Stimulated activated CD4-positive, alpha-beta T cell treated with anti-CD3 and anti-CD28 coated beads, Interleukin-4, amount 100 ng/mL, for 24 hours (primary cell): ENCODE measurements around the gene RTKN.
"Not testable (repeated sequence)": the region's sequence is repeated elsewhere in the genome, so short reads cannot be mapped to it uniquely, and the experiment has no call there.

Experiments
- DNase-seq: peaks from one replicate; pipeline ENCODE4 v3.0.0-alpha.2; 2020

RTKN gene

DNA sequence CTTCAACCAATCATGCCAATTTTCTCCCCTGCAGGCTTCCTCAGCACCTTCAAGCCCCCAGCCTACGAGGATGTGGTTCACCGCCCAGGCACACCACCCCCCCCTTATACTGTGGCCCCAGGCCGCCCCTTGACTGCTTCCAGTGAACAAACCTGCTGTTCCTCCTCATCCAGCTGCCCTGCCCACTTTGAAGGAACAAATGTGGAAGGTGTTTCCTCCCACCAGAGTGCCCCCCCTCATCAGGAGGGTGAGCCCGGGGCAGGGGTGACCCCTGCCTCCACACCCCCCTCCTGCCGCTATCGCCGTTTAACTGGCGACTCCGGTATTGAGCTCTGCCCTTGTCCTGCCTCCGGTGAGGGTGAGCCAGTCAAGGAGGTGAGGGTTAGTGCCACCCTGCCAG, 18.4 kb upstream of the RTKN start:
- not testable (repeated sequence) for DNase-seq

- DNase-seq: not testable (repeated sequence)
These were observed 17.9 kb upstream of the RTKN start for GRCh38 chr2:74459503-74460118.

DNA sequence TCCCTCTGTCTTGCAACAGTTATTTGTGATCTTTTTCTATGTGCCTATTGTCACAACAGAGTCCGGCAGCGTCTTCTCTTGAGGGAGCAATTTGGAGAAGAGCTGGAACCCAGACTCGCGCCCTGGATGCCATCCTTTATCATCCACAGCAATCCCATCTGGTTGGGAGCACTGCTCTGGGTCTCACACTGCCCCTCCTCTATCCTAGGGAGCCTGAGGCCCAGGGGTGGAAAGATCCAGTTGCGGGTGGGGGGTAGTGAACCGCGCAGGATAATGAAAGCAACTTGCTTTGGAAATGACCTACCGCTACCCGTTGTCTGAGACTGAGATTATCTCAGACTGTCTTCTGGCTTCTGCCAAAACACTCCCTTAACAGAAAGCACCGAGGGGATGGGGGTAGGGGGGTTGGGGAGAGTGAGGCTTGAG, 17.2 kb upstream of the RTKN start:
- no peak for DNase-seq

DNA sequence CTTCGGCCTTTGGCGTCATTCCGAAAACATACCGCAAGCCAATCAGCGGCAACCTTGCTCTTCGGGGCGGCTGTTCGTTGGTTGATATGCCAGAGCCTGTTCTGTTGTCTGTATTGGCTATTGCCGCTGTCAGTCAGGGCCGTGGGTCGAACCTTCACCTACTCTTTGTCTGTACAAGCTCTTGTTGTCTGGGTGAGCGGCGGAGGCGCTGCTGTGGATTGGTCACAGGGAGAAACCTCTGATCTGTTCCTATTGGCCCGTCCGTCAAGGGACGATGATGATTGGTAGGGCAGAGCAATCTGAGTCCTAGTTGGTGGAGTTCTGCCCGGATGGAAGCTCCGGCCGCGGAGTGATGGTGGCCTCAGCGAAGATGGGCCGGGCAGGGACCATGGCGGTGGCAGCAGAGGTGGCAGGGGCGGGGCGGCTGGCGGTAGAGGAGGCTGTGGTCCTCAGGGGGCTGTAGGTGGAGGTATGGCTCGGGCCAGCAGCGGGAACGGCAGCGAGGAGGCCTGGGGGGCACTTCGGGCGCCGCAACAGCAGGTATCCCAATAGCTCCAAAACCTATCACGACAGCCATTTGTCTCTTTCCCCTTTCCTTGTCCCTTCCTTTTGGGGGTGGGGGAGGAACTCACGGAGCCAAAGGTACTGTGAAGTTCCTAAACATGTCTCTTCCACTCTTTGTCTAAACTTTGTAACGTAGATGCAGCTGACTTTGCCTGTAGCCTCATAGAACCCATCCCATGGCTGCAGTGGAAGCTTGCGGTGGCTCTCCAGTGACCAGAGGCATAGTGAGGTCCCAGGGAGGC, 16.6 kb upstream of the RTKN start, which contains the start of gene WBP1:
Gene WBP1, plus strand, starts transcription at position 307 of the 806 bp plus-strand sequence. Its CDS starts 165 bp downstream, at position 472.
- DNase-seq: peak; percentile 100

DNA sequence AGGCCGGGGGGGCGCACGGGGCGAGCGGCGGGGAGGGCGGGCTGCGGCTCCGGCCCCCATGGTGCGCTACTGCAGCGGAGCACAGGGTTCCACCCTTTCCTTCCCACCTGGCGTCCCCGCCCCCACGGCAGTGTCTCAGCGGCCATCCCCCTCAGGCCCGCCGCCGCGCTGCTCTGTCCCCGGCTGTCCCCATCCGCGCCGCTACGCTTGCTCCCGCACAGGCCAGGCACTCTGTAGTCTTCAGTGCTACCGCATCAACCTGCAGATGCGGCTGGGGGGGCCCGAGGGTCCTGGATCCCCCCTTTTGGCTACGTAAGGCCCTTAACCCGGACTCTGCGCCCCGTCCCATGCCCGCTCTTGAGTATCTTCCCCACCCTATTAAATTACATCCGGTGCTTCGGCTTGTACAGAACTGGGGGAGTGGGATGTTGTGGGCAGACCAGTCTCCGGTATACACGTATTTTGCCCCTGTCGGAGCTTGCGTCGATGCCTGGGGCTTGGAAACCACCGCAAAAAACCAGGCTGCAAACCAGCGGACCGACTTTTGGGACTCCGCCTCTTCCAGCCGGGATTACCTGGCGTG, 15.9 kb upstream of the RTKN start:
- DNase-seq: peak; percentile 82

DNA sequence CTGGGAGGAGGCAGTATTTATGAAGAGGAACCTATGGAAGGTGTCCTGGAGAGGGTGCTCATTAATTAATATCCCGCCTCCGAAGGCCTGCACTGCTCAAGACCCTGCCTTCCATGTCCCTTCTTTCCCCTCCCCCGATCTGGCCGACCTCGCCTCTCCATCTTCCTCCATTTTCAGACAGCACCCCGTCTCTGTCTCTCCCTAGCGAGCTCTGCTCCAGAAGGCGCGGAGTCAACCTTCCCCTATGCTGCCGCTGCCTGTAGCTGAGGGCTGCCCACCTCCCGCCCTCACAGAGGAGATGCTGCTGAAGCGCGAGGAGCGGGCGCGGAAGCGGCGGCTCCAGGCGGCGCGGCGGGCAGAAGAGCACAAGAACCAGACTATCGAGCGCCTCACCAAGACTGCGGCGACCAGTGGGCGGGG, 15.4 kb upstream of the RTKN start:
- DNase-seq: no peak

DNA sequence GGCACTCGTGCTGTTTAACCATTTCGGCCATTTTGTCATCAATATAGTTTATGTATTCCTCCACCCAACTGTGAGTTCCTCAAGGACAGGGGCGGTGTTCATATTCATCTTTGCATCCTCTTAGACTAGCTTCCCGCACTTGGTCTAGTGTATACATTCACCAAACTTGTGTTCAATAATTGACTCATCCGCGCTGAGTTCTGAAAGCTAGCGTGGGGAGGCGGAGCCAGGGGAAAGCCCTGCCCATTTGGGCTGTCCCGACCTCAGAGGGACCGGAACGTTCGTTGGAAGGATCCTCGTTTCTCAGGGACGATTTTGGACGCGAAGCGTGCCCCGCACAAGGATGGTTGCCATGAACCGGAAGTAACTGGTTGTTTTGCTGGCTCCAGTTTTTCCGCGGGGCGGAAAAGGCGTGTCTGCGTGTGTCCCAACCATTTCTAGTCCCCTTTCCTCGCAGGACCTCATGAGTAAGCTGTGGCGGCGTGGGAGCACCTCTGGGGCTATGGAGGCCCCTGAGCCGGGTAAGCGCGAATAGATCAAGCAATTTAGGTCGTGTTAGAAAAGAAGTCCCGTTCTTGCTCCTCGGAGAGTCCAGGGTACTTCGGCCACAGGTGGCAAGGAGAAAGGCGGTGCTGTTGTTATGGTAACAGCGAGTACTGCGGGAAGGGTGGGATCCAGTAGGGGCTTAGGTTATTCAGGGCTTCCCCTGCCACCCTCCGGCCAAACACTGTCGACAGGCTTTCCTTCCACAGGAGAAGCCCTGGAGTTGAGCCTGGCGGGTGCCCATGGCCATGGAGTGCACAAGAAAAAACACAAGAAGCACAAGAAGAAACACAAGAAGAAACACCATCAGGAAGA, 13.1 kb upstream of the RTKN start, which contains the start of gene INO80B:
Gene INO80B, plus strand, starts transcription at position 434 of the 858 bp plus-strand sequence. Its CDS starts 30 bp downstream, at position 464.
- peak; percentile 98 for DNase-seq

DNA sequence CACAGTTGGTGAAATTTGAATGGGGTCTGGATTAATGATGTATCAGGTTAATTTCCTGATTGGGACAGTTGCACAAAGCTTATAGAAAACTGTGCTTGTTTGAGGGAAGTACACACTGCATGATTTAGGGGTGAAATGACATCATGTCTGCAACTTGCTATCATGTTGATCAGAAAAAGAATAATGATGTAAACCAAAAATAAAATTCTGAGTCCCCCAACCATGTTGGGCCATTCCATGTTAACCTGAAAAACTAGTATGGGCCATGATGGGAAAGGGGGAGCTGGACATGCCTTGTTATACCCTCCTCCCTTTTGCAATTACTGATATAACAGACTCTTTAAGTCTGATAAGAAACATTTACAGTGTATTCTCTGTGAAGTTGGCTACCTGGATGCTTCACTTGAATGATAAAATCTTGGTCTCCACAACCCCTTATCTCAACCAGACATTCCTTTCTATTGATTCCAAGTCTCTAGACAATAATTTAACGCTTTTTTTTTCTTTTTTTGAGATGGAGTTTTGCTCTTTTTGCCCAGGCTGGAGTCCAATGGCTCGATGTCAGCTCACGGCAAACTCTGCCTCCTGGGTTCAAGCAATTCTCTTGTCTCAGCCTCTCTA, 8.9 kb upstream of the RTKN start:
- no peak for DNase-seq

DNA sequence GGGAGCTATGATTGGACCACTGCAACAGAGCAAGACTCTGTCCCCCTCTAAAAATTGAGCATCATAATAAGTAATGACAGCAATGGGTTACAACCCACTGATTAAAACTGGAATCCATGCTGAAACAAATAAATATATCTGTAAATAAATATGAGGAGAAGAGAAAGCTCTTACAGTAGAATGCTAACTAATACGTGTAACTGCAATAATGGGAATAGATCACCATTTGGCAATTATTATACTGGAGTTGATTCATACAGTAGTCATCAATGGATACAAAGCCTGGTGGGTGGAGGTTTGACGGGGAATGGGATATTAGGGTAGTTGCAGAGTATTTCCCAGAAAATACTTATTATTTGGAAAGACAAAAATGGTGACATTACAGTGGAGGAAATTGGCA, 7.0 kb upstream of the RTKN start:
- no peak for DNase-seq

- no peak for DNase-seq
These were observed 5.7 kb upstream of the RTKN start for GRCh38 chr2:74447230-74447999.

DNA sequence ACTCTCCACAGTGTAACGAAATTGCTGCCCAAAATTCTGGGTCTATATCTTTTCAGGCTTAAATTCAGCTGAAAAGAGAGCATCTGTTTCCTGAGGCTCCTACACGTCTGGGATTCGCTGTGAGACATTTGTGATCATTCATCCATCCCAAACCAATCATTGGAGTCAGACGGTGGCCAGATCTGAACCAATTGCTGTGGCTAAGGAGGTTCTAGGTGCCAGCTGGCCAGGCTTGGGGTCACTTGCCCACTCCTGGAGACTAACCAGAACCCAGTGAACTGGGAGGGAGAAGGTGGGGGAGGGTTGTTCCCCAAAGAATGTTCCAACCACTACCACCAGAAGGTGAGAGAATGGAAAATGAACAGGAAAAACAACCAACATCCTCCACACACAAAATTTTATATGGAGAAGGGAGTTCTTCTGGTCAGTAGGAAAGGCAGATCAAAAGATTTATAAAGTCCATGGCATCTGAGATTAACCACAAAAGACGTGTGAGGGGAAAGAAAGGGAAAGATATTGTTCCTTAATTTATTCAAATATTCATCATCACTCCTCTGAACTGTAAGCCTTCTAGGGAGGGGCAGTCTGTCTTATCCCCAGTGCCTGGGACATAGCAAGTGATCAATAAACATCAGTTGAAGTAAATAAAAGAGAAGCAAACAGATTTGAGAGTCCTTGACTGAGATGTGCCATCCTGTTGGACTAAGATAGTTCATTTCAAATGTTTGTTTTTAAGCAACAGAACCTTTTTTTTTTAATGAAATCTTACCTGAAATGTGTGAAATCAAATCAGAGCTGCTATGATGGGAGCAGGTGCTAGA, 3.0 kb upstream of the RTKN start:
- no peak for DNase-seq

DNA sequence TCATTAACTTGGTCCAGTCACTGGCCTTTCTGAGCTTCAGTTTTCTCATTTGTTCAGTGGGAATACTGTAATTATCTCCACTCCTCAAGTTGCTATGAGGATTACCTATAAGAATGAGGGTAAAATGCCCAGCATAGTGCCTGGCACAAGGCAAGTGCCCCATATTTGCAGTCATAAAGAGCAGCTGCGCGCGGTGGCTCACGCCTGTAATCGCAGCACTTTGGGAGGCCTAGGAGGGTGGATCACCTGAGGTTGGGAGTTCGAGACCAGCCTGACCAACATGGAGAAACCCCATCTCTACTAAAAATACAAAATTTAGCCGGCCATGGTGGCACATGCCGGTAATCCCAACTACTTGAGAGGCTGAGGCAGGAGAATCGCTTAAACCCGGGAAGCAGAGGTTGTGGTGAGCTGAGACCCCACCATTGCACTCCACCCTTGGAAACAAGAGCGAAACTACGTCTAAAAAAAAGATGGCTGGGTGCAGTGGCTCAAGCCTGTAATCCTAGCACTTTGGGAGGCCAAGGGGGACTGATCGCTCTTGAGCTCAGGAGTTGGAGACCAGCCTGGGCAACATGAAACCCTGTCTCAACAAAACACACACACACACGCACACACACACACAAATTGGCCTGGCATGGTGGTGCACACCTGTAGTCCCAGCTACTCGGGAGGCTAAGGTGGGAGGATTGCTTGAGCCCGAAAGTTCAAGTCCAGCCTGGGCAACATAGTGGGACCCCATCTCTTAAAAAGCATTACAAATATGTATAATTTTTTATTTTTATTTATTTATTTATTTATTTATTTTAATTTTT, 953 bp upstream of the RTKN start:
- DNase-seq: not testable (repeated sequence)

DNA sequence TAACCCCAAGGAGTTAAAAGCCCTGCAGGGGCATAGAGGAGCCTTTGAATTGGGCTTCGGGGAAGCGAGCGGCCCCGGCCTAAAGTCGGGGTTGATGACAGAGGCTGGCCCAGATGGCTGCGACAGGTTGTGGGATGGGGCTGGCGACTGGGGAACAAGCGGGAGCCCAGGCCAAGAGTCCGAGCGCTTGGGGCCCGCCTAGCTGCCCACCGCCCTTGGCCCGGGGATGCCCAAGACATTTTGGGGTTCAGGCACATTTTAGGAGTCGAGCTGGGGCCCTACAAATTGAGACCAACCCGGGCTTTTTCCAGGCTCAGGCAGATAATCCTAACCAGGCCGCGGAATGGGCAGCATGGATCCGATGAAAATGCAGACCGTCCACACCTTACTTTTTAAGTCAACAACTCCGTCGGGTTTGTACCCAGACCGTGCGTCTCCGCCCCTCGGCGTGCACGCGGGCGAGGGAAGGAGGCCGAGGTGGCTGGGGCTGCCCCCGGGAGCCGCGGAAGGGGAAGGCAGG, 507 bp downstream of the RTKN start:
- DNase-seq: no peak

DNA sequence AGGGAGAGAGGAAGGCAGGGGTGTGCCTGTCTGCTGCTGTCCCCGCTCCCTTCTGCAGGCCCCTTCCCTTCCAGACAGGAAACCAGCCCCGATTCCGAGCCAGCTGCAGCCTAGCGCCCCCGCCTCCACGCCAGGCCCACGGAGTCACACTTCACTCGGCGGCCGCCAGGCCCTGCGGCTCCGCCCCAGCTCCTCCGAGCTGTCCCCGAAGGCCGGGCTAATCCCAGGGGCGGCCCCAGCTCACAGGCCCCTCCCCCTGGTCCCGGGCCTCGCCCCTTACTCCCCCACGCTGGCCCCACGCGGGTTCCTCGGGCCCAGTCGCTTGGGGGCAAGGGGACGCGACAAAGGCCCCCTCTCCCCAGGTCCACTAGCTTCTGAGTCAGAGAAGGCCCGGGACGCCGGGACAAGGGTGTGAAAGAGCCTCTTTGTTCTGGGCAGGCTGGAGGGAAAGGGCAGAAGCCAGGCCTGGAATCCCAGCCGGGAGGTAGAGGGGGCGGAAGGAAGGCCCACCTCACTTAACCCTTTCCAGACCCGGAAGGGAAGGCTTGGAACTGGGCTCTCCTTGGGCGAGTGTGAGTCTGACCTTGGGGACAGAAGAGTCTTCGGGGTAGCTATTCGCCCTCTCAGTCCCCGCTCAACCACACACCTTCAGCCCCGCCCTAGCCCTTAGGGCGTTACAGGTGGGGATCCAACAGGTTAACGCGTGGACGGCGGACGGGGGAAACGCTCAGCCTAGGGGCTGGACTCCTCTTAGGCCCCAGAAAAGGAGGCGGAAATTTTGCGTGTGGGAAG, 1.2 kb downstream of the RTKN start:
- DNase-seq: peak; percentile 48

GRCh38 chr2:74439803-74440377, 1.8 kb downstream of the RTKN start:
- no peak for DNase-seq

GRCh38 chr2:74439373-74439772, 2.4 kb downstream of the RTKN start:
- DNase-seq: no peak

GRCh38 chr2:74438248-74438647, 3.5 kb downstream of the RTKN start:
- no peak for DNase-seq
